A549 (cell line): ENCODE data around the gene ACBD4.

Experiments
- CHD2 ChIP-seq: fragments of 150-350 bp; IDR thresholded peaks from 2 replicates; pipeline ENCODE4 v1.6.1; 2014; ENCODE audit warnings: low read length; ENCODE audit not compliant: partially characterized antibody
- EP300 ChIP-seq, 2 experiments: fragments of >200 bp; sonication (Bioruptor Twin); formaldehyde crosslinking; IDR thresholded peaks; 2 replicates in 1 of 2; 3 replicates in 1 of 2; pipeline ENCODE4 v1.6.1; 2016 to 2017
- PBX3 ChIP-seq: IDR thresholded peaks from 2 replicates; pipeline ENCODE4 v1.6.1; 2012
- PHF8 ChIP-seq: fragments of 200-600 bp; sonication (generic); IDR thresholded peaks from 2 replicates; pipeline ENCODE4 v1.6.1; 2016; ENCODE audit warnings: low read depth, mild to moderate bottlenecking, antibody characterized with exemption, moderate library complexity, borderline replicate concordance
- RNF2 ChIP-seq: fragments of 200-600 bp; sonication (generic); IDR thresholded peaks from 2 replicates; pipeline ENCODE4 v1.6.1; 2016; ENCODE audit warnings: low read depth, mild to moderate bottlenecking, antibody characterized with exemption, moderate library complexity, borderline replicate concordance
- SMC3 ChIP-seq: fragments of >200 bp; sonication (Bioruptor Twin); formaldehyde crosslinking; IDR thresholded peaks from 3 replicates; pipeline ENCODE4 v1.6.1; 2018; ENCODE audit warnings: inconsistent platforms
- TF ChIP-seq, protein P1 (sequence below): fragments of >200 bp; sonication (Bioruptor Twin); formaldehyde crosslinking; IDR thresholded peaks from 3 replicates; pipeline ENCODE4 v1.5.1; 2016

- TF ChIP-seq, protein P1, sequence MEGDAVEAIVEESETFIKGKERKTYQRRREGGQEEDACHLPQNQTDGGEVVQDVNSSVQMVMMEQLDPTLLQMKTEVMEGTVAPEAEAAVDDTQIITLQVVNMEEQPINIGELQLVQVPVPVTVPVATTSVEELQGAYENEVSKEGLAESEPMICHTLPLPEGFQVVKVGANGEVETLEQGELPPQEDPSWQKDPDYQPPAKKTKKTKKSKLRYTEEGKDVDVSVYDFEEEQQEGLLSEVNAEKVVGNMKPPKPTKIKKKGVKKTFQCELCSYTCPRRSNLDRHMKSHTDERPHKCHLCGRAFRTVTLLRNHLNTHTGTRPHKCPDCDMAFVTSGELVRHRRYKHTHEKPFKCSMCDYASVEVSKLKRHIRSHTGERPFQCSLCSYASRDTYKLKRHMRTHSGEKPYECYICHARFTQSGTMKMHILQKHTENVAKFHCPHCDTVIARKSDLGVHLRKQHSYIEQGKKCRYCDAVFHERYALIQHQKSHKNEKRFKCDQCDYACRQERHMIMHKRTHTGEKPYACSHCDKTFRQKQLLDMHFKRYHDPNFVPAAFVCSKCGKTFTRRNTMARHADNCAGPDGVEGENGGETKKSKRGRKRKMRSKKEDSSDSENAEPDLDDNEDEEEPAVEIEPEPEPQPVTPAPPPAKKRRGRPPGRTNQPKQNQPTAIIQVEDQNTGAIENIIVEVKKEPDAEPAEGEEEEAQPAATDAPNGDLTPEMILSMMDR: no peak
- TF ChIP-seq RNF2 (no peak), EP300 (IDR thresholded peaks at IDR 0.05) (no peak), PHF8 (no peak), CHD2 (no peak), PBX3 (no peak), SMC3 (no peak)
These were observed 4.0 kb downstream of the ACBD4 start for GRCh38 chr17:45139533-45139920.
